Measurements from ENCODE around the gene LHFPL2.

- TF ChIP-seq CTCF (IDR thresholded peaks at IDR 0.05), result no peak
- TF ChIP-seq POLR2A (IDR thresholded peaks at IDR 0.05), result peak in 1 of 4 donors; percentile 13
These were observed 99.5 kb downstream of the LHFPL2 start for GRCh38 chr5:78549043-78549442.

Data from esophagus squamous epithelium (tissue), 4 donors.